GM19455 (cell line): Measurements from ENCODE around the gene EMP2.

Experiments
- ATAC-seq: cut with Tn5 transposase; IDR thresholded peaks from one replicate; pipeline ENCODE4 v1.9.1; 2021; ENCODE audit not compliant: unreplicated experiment

The EMP2 gene

DNA sequence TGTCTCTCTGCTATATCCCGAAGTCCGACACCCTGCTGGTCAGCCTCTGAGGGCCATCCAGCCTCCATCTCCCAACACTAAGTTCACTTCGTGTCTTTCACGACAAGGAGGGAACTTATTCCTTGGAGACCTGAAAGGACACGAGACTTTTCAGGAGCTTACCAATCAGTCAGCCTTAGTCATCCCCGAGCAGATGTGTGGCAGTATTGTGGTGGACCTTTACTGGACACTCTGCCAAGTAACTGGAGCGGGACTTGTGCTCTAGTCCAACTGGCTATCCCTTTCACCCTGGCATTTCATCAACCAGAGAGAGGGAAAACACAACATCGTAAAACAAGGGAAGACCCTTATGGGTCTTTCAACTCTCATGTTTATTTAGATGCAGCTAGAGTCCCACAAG is 87.1 kb downstream of the EMP2 start:
- no peak for ATAC-seq

- ATAC-seq, result no peak
Observed at GRCh38 chr16:10490141-10490540, 90.3 kb downstream of the EMP2 start.

GRCh38 chr16:10485698-10486382 is 94.6 kb downstream of the EMP2 start:
- ATAC-seq, result no peak

GRCh38 chr16:10485159-10485558 is 95.2 kb downstream of the EMP2 start:
- ATAC-seq, result no peak

- no peak for ATAC-seq
Observed at GRCh38 chr16:10480151-10480550, 100.2 kb downstream of the EMP2 start.
